ENCODE data around the gene RELL1.

Gene RELL1

GRCh38 chr4:37665333-37666320, 20.5 kb downstream of the RELL1 start:
- DNase-seq (ENCODE audit: low read depth) = no peak

GRCh38 chr4:37664696-37665095, 21.5 kb downstream of the RELL1 start:
- DNase-seq (ENCODE audit: low read depth) = no peak

- DNase-seq (ENCODE audit: low read depth) = no peak
These were observed 22.6 kb downstream of the RELL1 start for GRCh38 chr4:37663552-37663951.

- no peak for DNase-seq (ENCODE audit: low read depth)
These were observed 23.2 kb downstream of the RELL1 start for GRCh38 chr4:37662861-37663390.

GRCh38 chr4:37662251-37662650, 23.9 kb downstream of the RELL1 start:
- no peak for DNase-seq (ENCODE audit: low read depth)

- no peak for DNase-seq (ENCODE audit: low read depth)
These were observed 24.4 kb downstream of the RELL1 start for GRCh38 chr4:37661772-37662171.

- DNase-seq (ENCODE audit: low read depth) = no peak
These were observed 26.5 kb downstream of the RELL1 start for GRCh38 chr4:37659696-37660095.

- no peak for DNase-seq (ENCODE audit: low read depth)
These were observed 29.5 kb downstream of the RELL1 start for GRCh38 chr4:37656649-37657048.

- no peak for DNase-seq (ENCODE audit: low read depth)
These were observed 32.6 kb downstream of the RELL1 start for GRCh38 chr4:37653601-37654000.

GRCh38 chr4:37652747-37653527, 33.2 kb downstream of the RELL1 start:
- no peak for DNase-seq (ENCODE audit: low read depth)

- no peak for DNase-seq (ENCODE audit: low read depth)
These were observed 34.3 kb downstream of the RELL1 start for GRCh38 chr4:37651781-37652377.

GRCh38 chr4:37650481-37650880, 35.7 kb downstream of the RELL1 start:
- DNase-seq (ENCODE audit: low read depth) = no peak

- DNase-seq (ENCODE audit: low read depth) = no peak
These were observed 36.9 kb downstream of the RELL1 start for GRCh38 chr4:37649268-37649667.

- no peak for DNase-seq (ENCODE audit: low read depth)
These were observed 37.9 kb downstream of the RELL1 start for GRCh38 chr4:37648084-37648817.

GRCh38 chr4:37646247-37646646, 39.9 kb downstream of the RELL1 start:
- DNase-seq (ENCODE audit: low read depth) = no peak

- no peak for DNase-seq (ENCODE audit: low read depth)
These were observed 40.4 kb downstream of the RELL1 start for GRCh38 chr4:37645736-37646135.

GRCh38 chr4:37644962-37645361, 41.2 kb downstream of the RELL1 start:
- DNase-seq (ENCODE audit: low read depth) = no peak

- DNase-seq (ENCODE audit: low read depth) = no peak
These were observed 44.0 kb downstream of the RELL1 start for GRCh38 chr4:37641886-37642849.

GRCh38 chr4:37641352-37641751, 44.8 kb downstream of the RELL1 start:
- DNase-seq (ENCODE audit: low read depth) = no peak

- no peak for DNase-seq (ENCODE audit: low read depth)
These were observed 46.5 kb downstream of the RELL1 start for GRCh38 chr4:37639551-37640285.
